Stimulated activated CD4-positive, alpha-beta T cell treated with anti-CD3 and anti-CD28 coated beads, Interleukin-1b, Interleukin-23, amount 100 ng/mL, for 24 hours (primary cell): ENCODE data around the gene ADH4.
"Not testable (repeated sequence)": the region's sequence is repeated elsewhere in the genome, so short reads cannot be mapped to it uniquely, and the experiment has no call there.

ENCODE experiments used
- DNase-seq, 4 experiments: peaks; one replicate each; pipeline ENCODE4 v3.0.0-alpha.2; 2020; ENCODE audit warnings: low read depth in 4 of 4, low spot score in 1 of 4

The ADH4 gene

GRCh38 chr4:99084595-99084994 is 59.5 kb downstream of the ADH4 start:
- DNase-seq = no peak

- DNase-seq = no peak
Observed at GRCh38 chr4:99082192-99082591, 61.9 kb downstream of the ADH4 start.

GRCh38 chr4:99080869-99081268 is 63.2 kb downstream of the ADH4 start:
- DNase-seq = not testable (repeated sequence)

- no peak for DNase-seq
Observed at GRCh38 chr4:99079625-99080295, 64.3 kb downstream of the ADH4 start.

GRCh38 chr4:99078931-99079624 is 65.0 kb downstream of the ADH4 start:
- no peak for DNase-seq

- DNase-seq = no peak
Observed at GRCh38 chr4:99078336-99078735, 65.8 kb downstream of the ADH4 start.

GRCh38 chr4:99077177-99077576 is 66.9 kb downstream of the ADH4 start:
- no peak for DNase-seq

GRCh38 chr4:99076292-99076976 is 67.7 kb downstream of the ADH4 start:
- no peak for DNase-seq

- no peak for DNase-seq
Observed at GRCh38 chr4:99074816-99075215, 69.3 kb downstream of the ADH4 start.
